GM21723 (cell line): ENCODE data around the gene ALOX5.
"Not testable (repeated sequence)": the region's sequence is repeated elsewhere in the genome, so short reads cannot be mapped to it uniquely, and the experiment has no call there.

ENCODE experiments used
- ATAC-seq: cut with Tn5 transposase; IDR thresholded peaks from one replicate; pipeline ENCODE4 v1.9.1; 2021; ENCODE audit warnings: mild to moderate bottlenecking, moderate library complexity; ENCODE audit not compliant: unreplicated experiment

The ALOX5 gene

GRCh38 chr10:45373576-45374349, at the start of gene ALOX5:
ALOX5 (plus strand) TSS chr10:45374216; CDS start chr10:45374280, 64 bp downstream.
- peak; percentile 55 for ATAC-seq

DNA sequence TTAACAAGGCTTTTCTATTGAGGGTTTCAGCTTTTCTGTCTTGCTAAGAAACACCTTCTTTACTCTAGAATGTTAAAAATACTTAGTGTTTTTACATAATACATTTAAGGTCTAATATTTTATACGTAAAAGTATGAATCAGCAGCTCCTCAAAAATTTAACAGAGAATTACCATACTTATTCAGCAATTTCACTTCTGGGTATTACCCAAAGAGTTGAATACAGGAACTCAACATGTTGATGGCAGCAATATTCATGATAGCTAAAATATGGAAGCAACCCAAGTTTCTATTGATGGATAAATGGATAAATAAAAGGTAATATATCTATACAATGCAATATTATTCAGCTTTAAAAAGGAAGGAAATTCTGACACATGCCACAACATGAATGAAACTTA, 48.9 kb upstream of the ALOX5 start:
- ATAC-seq, result no peak

DNA sequence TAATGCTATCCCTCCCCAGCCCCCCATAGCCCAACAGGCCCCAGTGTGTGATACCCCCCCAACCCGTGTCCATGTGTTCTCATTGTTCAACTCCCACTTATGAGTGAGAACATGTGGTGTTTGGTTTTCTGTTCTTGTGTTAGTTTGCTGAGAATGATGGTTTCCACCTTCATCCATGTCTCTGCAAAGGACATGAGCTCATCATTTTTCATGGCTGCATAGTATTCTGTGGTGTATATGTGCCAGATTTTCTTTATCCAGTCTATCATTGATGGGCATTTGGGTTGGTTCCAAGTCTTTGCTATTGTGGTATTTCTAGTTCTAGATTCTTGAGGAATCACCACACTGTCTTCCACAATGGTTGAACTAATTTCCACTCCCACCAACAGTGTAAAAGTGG, 47.2 kb upstream of the ALOX5 start:
- not testable (repeated sequence) for ATAC-seq

DNA sequence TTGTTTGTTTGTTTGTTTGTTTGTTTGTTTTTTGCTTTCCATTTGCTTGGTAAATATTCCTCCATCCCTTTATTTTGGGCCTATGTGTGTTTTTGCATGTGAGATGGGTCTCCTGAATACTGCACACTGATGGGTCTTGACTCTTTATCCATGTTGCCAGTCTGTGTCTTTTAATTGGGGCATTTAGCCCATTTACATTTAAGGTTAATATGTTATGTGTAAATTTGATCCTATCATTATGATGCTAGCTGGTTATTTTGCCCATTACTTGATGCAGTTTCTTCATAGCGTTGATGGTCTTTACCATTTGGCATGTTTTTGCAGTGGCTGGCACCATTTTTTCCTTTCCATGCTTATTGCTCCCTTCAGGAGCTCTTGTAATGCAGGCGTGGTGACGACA, 42.2 kb upstream of the ALOX5 start:
- ATAC-seq, result not testable (repeated sequence)

DNA sequence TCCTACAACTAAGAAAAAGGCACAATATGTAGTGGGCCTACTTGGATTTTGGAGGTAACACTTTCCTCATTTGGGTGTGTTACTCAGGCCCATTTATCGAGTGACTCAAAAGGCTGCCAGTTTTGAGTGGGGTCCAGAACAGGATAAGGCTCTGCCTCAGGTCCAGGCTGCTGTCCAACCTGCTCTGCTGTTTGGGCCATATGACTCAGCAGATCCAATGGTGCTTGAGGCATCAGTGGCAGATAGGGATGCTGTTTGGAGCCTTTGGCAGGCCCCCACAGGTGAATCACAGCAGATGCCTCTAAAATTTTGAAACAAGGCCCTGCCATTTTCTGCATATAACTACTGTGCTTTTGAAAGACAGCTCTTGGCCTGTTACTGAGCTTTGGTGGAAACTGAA, 34.1 kb upstream of the ALOX5 start:
- ATAC-seq, result no peak

DNA sequence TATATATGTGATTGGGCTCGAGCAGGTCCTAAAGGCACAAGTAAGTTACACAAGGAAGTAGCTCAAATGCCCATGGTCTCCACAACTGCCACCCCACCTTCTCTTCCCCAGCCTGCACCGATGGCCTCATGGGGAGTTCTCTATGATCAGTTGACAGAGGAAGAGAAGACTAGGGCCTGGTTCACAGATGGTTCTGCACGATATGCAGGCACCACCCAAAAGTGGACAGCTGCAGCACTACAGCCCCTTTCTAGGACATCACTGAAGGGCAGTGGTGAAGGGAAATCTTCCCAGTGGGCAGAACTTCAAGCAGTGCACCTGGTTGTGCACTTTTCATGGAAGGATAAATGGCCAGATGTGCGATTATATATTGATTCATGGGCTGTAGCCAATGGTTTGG, 33.6 kb upstream of the ALOX5 start:
- not testable (repeated sequence) for ATAC-seq

DNA sequence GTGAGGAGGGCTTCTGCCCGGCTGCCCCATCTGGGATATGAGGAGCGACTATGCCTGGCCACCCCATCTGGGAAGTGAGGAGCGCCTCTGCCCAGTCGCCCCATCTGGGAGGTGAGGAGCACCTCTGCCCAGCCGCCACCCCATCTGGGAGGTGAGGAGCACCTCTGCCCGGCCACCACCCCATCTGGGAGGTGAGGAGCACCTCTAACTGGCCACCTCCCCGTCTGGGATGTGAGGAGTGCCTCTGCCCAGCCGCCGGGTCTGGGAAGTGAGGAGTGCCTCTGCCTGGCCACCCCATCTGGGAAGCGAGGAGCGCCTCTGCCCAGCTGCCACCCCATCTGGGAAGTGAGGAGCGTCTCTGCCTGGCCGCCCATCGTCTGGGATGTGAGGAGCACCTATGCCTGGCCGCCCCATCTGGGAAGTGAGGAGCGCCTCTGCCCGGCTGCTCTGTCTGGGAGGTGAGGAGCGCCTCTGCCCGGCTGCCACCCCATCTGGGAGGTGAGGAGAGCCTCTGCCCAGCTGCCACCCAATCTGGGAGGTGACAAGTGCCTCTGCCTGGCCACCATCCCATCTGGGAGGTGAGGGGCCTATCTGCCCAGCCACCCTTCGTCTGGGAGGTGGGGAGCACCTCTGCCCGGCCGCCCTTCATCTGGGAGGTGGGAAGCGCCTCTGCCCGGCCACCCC, 27.2 kb upstream of the ALOX5 start:
- not testable (repeated sequence) for ATAC-seq

GRCh38 chr10:45347464-45347863, 26.6 kb upstream of the ALOX5 start:
- not testable (repeated sequence) for ATAC-seq

- not testable (repeated sequence) for ATAC-seq
Measured at GRCh38 chr10:45348196-45348765, 25.7 kb upstream of the ALOX5 start.

GRCh38 chr10:45353186-45353585, 20.8 kb upstream of the ALOX5 start:
- peak; percentile 41 for ATAC-seq

DNA sequence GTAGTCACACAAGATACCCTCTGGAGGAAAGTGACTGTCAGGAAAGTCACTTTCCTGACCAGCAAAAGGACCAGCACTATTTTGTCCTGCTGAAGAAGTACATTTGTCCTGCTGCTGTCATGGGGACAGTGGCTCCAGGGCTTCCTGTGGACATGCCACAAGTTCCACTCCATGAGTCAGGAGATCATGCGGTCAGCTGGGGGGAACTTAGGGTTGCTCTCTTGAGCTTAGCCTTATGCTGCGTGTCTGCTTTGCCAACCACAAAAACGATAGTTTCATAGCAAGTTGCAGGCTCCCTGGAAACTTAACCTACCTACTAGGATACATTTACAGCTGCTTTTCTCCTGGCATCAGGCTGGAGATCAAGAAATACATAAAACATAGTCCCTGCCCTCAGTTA, 19.8 kb upstream of the ALOX5 start:
- no peak for ATAC-seq

DNA sequence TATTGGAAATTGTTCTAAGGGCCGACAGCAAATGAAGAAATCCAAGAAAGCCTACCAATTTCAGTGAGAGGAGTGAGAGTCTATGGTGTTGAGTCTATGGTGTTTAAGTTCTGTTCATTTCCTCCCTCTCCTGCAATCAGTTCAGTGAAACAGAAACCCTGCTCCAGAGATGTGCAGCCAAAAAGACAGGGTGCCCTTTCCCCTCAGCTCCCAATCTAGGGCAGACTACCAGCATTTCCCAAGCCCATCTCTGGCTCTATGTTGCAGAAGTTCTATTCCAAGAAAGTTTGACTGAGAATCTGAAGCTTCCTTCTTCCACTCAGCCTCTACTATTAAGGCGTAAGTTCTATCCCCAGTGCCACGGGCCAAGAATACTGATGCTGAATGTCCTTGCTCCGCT, 18.5 kb upstream of the ALOX5 start:
- ATAC-seq, result no peak

GRCh38 chr10:45358961-45359360, 15.1 kb upstream of the ALOX5 start:
- not testable (repeated sequence) for ATAC-seq

- ATAC-seq, result not testable (repeated sequence)
Measured at GRCh38 chr10:45361983-45362799, 11.8 kb upstream of the ALOX5 start.

GRCh38 chr10:45367643-45368042, 6.4 kb upstream of the ALOX5 start:
- ATAC-seq, result not testable (repeated sequence)

DNA sequence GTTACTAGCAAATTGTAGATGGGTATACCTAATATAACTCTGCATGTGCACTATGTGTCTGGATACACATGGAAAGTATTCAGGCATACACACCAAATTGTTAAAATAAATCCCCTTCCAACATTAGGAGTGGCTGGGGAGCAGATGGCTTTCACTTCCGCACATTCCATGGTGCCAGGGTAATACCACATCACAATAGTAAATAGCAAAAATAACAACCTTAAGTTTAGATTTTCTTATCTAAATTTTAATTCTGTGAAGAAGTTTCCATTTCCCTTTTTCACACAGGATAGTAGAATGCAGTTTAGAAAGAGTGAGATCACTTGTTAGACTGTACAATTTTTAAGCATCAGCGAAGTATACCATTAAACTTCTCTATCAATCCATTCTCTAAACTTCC, 5.8 kb upstream of the ALOX5 start:
- ATAC-seq, result no peak

GRCh38 chr10:45370202-45370955, 3.6 kb upstream of the ALOX5 start:
- ATAC-seq, result no peak

GRCh38 chr10:45371560-45371959, 2.5 kb upstream of the ALOX5 start:
- no peak for ATAC-seq

DNA sequence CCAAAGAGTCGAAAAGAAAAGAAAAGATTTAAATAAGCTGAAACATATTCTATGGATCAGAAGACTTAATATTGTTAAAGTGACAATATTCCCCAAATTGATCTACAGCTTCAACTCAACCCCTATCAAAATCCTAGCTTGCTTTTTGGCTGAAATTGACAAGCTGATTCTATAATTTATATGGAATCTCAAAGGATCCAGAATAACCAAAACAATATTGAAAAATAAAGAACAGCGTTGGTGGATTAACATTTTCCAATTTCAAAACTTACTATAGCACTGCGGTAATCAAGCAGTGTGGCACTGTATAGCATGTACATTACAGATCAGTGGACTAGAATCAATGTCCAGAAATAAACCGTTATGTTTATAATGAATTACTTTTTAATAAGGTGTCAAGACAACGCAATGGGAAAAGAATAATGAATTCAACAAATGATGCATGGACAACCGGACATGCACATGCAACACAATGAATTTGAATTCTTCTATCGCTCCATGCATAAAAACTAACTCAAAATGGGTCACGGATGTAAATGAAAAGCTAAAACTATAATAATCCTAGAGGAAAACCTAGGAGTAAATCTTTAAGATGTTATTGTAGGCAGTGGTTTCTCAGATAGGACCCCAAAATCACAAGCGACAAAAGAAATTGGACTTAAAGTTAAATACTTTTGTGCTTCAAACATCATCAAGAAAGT, 1.6 kb upstream of the ALOX5 start:
- ATAC-seq, result no peak
